GM19023 (cell line): ENCODE data around the gene SUMO2.

Experiments used
- ATAC-seq: cut with Tn5 transposase; IDR thresholded peaks from one replicate; pipeline ENCODE4 v1.9.1; 2021; ENCODE audit warnings: mild to moderate bottlenecking, moderate library complexity; ENCODE audit not compliant: unreplicated experiment

The SUMO2 gene

GRCh38 chr17:75124819-75125162 is 58.0 kb downstream of the SUMO2 start:
- ATAC-seq: no peak

DNA sequence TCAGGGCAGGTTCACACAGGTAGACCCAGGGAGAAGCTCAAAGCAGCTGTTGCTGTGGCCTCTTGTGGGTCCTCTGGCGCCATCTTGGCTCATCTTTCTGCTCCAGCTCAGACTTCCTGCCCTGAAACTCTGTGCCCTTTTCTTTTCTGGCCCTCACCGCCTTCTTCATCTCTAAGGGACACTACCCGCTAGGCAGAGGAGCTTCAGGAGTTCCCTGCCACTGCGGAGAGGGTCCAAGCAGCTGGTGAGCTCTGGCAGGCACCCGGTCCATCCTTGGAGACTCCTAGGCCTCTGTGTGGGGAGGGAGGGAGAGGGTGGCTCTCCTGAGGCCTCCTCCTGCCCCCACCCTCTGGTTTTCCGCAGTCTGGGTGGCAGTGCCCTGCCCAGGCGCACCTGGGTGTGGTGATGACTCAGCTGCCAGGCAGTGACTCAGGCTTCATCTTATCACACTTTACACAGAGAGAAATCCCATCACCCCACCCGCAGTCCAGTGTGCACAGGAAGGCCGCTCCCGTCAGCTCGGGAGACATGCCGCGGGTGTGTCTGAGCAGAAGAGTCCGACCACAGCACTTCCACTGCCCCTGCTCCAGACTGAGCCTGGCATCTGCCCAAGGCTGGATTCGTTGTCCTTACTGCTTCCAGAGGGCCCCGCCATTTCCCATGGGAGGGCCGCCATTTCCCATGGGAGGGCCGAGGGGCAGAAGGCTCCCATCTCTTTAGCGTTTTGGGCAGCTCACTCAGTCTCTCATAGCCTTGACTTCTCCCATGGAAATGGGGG is 58.5 kb downstream of the SUMO2 start:
- ATAC-seq: no peak

DNA sequence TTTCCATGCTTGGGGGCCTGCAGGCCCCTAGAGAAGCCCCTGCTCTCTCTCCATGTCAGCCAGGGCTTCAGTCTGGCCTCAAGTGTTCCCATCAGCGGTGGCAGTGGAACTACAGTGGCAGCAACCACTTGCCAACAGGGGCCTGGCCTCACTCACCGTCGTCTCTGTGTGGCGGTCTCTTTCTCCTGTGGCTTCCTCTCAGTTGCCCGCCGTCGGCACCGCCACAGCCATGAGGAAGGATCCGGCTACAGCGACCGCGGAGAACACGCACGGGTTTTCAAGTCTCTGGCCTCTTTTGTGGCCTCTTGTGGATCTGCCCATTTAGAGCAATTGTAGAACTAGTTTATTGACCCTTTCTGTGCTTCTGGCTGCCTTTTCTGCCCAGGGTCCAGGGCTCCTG is 64.5 kb downstream of the SUMO2 start:
- ATAC-seq: no peak

GRCh38 chr17:75116737-75117136 is 66.0 kb downstream of the SUMO2 start:
- ATAC-seq: no peak
